HG02759 (cell line): ENCODE measurements around the gene IL4R.

Experiments
- ATAC-seq: cut with Tn5 transposase; IDR thresholded peaks from one replicate; pipeline ENCODE4 v1.9.1; 2021; ENCODE audit warnings: mild to moderate bottlenecking, moderate library complexity; ENCODE audit not compliant: unreplicated experiment

Gene IL4R

GRCh38 chr16:27314161-27314723 is 468 bp downstream of the IL4R start:
- peak; percentile 18 for ATAC-seq

GRCh38 chr16:27314986-27315332 is 1.2 kb downstream of the IL4R start:
- no peak for ATAC-seq

GRCh38 chr16:27315333-27316037 is 1.7 kb downstream of the IL4R start:
- ATAC-seq, result no peak

GRCh38 chr16:27316038-27316680 is 2.4 kb downstream of the IL4R start:
- ATAC-seq, result no peak

- no peak for ATAC-seq
Observed at GRCh38 chr16:27317320-27317719, 3.5 kb downstream of the IL4R start.

- no peak for ATAC-seq
Observed at GRCh38 chr16:27317738-27318391, 4.1 kb downstream of the IL4R start.

GRCh38 chr16:27318392-27319256 is 4.8 kb downstream of the IL4R start:
- ATAC-seq, result peak; percentile 40

- ATAC-seq, result no peak
Observed at GRCh38 chr16:27319257-27319965, 5.6 kb downstream of the IL4R start.

GRCh38 chr16:27320261-27321012 is 6.7 kb downstream of the IL4R start:
- no peak for ATAC-seq

GRCh38 chr16:27321013-27321915 is 7.5 kb downstream of the IL4R start:
- no peak for ATAC-seq

- no peak for ATAC-seq
Observed at GRCh38 chr16:27322858-27323780, 9.3 kb downstream of the IL4R start.

- ATAC-seq, result no peak
Observed at GRCh38 chr16:27323781-27324561, 10.2 kb downstream of the IL4R start.

- ATAC-seq, result no peak
Observed at GRCh38 chr16:27324851-27325301, 11.1 kb downstream of the IL4R start.

- ATAC-seq, result no peak
Observed at GRCh38 chr16:27325736-27326135, 12.0 kb downstream of the IL4R start.

- no peak for ATAC-seq
Observed at GRCh38 chr16:27326251-27326650, 12.5 kb downstream of the IL4R start.

GRCh38 chr16:27326738-27327585 is 13.2 kb downstream of the IL4R start:
- ATAC-seq, result peak; percentile 71
